Stimulated activated CD8-positive, alpha-beta memory T cell treated with anti-CD3 and anti-CD28 coated beads, Interleukin-4, amount 100 ng/mL, for 48 hours (primary cell): ENCODE results near the gene GMPS.
"Not testable (repeated sequence)": the region's sequence is repeated elsewhere in the genome, so short reads cannot be mapped to it uniquely, and the experiment has no call there.

Experiments used
- DNase-seq: peaks from one replicate; pipeline ENCODE4 v3.0.0-alpha.2; 2020

The GMPS gene

DNA sequence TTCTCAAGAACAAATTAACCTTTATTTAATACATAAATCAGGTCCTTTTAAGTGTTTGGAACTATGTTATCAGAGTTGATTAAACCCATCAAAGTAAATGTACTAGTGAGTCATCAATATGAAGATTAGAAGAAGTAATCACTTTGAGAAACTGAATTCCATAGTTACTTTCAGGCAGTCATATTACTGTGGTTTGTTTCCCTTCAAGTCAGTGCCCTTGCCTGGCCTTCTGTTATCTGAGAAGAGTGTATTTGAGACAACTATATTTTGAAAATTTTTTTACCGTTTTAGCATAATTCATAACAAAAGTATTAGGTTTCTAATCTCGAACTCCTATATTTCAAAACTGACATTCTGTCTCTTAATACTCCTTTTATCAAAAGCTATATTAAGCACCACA lies 73.6 kb downstream of the GMPS start:
- no peak for DNase-seq

DNA sequence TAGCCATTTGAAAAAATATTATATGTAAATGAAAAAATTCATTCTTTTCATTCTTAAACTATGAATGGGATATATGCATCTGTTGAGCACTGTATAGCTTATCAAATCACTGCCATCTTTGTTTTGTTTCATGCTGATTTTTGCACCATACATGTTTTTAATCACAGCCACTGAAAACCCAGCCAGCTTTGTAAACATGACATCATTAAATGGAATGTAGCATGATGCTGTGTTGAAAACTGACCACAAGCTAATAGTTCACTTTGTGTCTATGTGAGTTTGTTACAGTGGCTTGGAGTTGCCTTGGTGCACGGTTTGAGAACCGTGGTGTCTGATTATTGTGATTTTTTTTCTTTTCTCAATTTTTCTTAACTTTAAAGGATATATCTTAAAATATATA lies 75.7 kb downstream of the GMPS start:
- no peak for DNase-seq

- DNase-seq: no peak
Measured at GRCh38 chr3:155948476-155948875, 78.0 kb downstream of the GMPS start.

- DNase-seq: no peak
Measured at GRCh38 chr3:155949453-155950217, 79.2 kb downstream of the GMPS start.

- no peak for DNase-seq
Measured at GRCh38 chr3:155956508-155957411, 86.3 kb downstream of the GMPS start.

DNA sequence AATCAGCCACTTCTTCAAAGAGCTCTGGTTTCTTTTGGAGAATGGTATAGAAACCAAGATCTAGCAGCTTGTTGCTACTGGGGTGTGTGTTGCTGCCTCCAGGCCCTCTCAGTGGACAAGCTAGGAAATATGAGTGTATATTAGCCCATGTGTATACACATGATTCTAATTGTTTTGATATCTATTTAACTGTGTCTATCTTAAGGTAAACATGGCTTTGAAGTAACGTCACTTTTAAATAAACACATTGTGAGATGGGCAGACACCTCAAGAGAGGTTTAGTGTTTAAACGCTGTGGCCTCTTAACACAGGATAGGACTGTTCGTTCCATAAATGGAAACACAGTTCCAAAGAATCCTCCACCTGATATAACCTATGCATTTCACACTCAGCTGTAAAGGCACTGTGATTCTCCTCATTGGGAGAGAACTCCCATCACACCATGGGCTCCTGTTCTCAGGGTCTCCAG lies 87.0 kb downstream of the GMPS start:
- no peak for DNase-seq

DNA sequence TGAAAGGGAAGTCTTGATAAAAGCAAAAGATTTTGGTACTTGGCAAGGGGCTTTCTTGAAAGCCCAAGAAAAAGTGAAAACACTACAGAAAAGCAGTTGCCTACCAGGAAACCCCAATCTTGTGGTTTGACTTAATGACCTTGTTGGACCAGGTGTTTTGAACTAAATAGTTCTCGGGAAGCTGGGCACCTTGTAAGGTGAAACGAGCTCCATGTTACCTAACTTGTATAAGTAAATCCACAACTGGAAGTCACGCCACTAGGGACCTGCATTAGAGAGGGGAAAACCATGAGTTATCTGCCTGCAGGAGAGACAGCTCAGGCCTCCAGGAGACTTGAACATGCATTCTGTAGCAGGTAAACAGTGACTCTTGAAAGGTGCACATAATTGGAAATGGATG lies 88.2 kb downstream of the GMPS start:
- no peak for DNase-seq

- DNase-seq: no peak
Measured at GRCh38 chr3:155960060-155960459, 89.6 kb downstream of the GMPS start.

GRCh38 chr3:155961044-155961443 lies 90.6 kb downstream of the GMPS start:
- DNase-seq: not testable (repeated sequence)

DNA sequence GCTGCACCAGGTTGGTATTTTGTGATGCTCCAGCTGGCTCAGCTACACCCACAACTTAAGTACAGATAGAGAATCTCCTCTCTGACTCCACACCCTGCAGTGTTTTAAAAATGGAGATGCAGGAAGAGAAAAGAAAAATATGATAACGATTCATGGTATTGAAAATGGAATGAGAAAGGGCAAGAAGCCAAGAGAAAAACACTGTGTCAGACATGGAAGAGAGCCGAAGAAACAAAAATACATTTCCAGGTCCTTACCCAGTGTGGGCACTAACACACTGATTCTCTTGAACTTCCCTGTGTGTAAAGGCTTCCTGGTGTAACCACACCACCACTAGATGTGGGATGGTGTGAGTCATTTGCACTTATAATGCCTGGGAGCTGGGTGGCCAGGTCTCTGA lies 93.1 kb downstream of the GMPS start:
- DNase-seq: no peak

DNA sequence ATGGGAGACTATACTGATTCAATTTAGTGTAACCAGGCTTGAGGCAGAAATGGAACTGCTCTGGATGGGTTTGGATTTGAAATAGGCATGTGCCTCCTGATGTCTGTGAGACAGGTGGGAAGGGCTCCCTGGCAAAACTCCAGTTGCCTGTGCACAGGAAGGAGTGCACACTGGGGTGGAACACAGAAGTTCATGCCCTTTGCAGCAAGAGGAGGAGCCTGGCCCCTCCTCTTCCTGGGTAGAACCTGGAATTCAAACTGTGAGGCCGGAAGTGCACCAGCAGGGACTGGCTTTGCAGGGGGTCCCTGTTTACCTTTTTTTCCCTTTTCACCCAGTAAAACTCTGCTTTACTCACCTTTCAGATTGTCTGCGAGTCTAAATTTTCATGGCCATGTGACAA lies 99.9 kb downstream of the GMPS start:
- no peak for DNase-seq

DNA sequence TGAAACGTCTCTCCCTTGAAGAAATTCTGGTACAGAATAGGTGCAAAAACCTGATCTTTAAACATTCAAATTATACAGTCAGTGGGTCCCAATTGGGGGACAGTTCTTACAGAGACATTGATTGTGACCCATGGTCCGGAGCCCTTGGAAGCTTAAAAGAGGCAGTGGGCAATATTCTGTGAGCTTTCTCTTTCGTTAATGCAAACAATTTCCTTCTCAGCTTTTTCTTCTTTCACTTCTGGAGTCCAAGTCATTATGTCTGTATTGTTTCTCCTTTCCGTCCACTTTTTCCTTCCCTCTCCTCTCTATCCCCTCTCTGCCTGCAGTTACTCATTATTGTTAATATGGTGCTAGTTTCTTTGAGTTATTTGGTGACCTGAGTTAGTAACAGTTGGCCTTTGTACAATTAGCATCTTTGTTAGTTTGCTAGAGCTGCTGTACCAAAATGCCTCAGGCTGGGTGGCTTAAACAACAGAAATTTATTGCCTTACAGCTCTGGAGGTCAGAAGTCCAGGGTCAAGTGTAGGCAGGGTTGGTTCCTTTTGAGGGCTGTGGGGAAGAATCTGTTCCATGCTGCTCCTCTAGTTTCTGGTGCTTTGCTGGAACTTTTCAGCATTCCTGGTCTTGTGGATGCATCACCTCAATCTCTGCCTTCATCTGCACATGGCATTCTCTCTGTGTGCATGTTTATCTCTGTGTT lies 102.6 kb downstream of the GMPS start:
- no peak for DNase-seq

- no peak for DNase-seq
Measured at GRCh38 chr3:155978324-155978723, 107.9 kb downstream of the GMPS start.

- DNase-seq: no peak
Measured at GRCh38 chr3:155979746-155980145, 109.3 kb downstream of the GMPS start.

GRCh38 chr3:155981669-155982068 lies 111.2 kb downstream of the GMPS start:
- no peak for DNase-seq

DNA sequence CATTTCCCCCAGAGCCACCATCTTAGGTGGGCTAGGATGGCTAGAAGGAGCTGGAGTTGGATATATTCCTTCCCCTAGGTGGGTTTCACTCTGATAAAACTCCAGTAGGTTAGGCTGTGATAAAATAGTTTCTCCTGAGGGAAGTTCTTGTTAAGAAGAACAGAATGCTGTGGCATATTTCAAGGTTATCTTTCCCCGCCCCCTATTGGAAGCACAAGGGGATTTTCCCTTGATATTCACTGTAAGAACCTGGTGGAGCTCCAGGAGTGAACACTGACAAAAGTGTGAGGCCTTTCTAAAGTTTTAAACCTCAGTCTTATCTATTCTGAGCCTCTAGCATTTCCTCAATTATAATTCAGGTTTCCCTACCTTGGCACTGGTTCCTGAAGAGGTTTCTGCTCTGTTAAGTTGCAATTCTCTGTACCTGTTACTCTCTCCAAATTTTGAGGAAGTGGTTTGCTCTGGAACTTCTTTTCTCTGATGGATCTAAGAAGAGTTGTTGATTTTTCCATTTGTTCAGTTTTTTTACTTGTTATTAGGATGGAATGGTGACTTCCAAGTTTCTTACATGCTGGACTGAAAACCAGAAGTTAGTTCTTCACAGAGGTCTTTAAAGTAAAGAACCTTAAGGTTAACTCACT lies 113.5 kb downstream of the GMPS start:
- DNase-seq: no peak

DNA sequence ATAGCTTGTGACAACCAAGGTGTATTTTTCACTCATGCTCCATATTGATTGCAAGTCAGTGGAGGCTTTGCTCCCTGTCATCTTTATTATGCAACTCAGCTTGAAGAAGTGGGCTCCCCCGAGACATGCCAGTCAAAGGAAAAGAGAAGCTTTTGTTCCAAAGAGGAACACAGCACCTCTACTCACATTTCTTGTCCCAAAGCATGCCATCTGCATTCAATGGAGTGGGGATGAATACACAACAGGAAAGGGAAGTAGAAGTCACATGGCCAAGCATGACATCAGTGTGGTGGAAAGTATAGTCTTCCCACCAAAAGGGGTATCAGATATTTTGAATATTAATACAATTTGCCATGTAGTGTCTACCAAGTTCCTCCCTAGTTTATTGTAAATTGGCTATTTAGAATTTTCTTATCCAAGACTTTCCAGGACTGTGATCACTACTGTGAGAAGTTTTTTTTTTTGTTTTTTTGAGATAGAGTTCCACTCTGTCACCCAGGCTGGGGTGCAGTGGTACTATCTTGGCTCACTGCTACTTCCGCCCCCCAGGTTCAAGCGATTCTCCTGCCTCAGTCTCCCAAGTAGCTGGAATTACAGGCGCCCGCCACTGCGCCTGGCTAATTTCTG lies 114.5 kb downstream of the GMPS start:
- DNase-seq: no peak

DNA sequence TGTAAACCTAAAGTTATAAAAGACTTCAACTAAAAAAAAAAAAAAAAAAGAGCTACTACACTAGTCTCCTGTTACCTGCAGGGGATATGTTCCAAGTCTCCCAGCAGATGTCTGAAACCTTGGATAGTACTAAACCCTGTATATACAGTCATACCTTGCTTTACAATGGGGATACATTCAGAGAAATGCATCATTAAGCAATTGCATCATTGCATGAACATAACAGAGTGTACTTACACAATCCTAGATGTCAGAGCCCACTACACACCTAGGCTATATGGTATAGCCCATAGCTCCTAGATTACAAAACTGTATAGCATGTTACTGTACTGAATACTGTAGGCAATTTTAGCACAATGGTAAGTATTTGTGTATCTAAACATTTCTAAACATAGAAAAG lies 119.1 kb downstream of the GMPS start:
- DNase-seq: no peak

- DNase-seq: no peak
Measured at GRCh38 chr3:155991212-155991611, 120.8 kb downstream of the GMPS start.

DNA sequence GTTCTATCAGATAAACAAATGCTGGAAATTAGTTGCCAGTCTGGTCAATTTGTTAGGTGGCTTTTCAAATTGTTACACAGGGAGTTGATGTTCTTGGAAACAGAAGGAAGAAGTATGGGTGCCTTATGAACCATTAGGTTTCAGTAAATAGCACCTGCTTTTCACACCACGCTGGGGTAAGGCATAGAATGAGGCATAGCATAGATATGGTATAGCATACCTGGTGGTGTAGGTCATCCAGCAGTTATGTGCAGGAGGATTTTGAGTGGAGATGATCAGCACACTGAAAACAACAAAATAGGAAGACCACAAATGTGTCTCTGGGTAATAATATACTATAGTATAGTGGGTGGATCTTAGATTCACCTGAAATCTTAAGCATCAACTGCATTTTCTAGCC lies 121.4 kb downstream of the GMPS start:
- DNase-seq: no peak
